A204.1 (cell line): ENCODE results near the gene PLCXD1.
"Not testable (repeated sequence)": the region's sequence is repeated elsewhere in the genome, so short reads cannot be mapped to it uniquely, and the experiment has no call there.

ENCODE experiments used
- FAIRE-seq: peaks from 2 replicates; lab custom pipeline; 2012; peaks lifted over from hg19 to GRCh38; lab: Jason Lieb, UNC

PLCXD1 gene

GRCh38 chrX:281166-281999 lies at the start of gene PLCXD1:
TSS of gene PLCXD1 (plus strand) at chrX:281381. CDS start at chrX:284188, 2,807 bp downstream.
- no peak for FAIRE-seq

GRCh38 chrX:231637-232277 lies 49.4 kb upstream of the PLCXD1 start:
- peak; percentile 93 for FAIRE-seq

- not testable (repeated sequence) for FAIRE-seq
Measured at GRCh38 chrX:232278-232655, 48.9 kb upstream of the PLCXD1 start.

- not testable (repeated sequence) for FAIRE-seq
Measured at GRCh38 chrX:236201-236600, 45.0 kb upstream of the PLCXD1 start.

- no peak for FAIRE-seq
Measured at GRCh38 chrX:250965-251364, 30.2 kb upstream of the PLCXD1 start.

- not testable (repeated sequence) for FAIRE-seq
Measured at GRCh38 chrX:251396-252243, 29.6 kb upstream of the PLCXD1 start.

GRCh38 chrX:252244-252956 lies 28.8 kb upstream of the PLCXD1 start:
- no peak for FAIRE-seq

GRCh38 chrX:252957-253291 lies 28.3 kb upstream of the PLCXD1 start:
- FAIRE-seq = no peak

- no peak for FAIRE-seq
Measured at GRCh38 chrX:253451-254297, 27.5 kb upstream of the PLCXD1 start.

- no peak for FAIRE-seq
Measured at GRCh38 chrX:254630-255215, 26.5 kb upstream of the PLCXD1 start.

GRCh38 chrX:255923-256331 lies 25.3 kb upstream of the PLCXD1 start:
- no peak for FAIRE-seq

- FAIRE-seq = not testable (repeated sequence)
Measured at GRCh38 chrX:257054-257453, 24.1 kb upstream of the PLCXD1 start.

- no peak for FAIRE-seq
Measured at GRCh38 chrX:257681-258289, 23.4 kb upstream of the PLCXD1 start.

- FAIRE-seq = no peak
Measured at GRCh38 chrX:258291-259040, 22.7 kb upstream of the PLCXD1 start.

- no peak for FAIRE-seq
Measured at GRCh38 chrX:259692-260355, 21.4 kb upstream of the PLCXD1 start.

- FAIRE-seq = no peak
Measured at GRCh38 chrX:261167-261918, 19.8 kb upstream of the PLCXD1 start.

GRCh38 chrX:261919-262352 lies 19.2 kb upstream of the PLCXD1 start:
- FAIRE-seq = no peak

- FAIRE-seq = no peak
Measured at GRCh38 chrX:262381-262909, 18.7 kb upstream of the PLCXD1 start.
